Measurements from ENCODE around the gene PTPRU.

DNA sequence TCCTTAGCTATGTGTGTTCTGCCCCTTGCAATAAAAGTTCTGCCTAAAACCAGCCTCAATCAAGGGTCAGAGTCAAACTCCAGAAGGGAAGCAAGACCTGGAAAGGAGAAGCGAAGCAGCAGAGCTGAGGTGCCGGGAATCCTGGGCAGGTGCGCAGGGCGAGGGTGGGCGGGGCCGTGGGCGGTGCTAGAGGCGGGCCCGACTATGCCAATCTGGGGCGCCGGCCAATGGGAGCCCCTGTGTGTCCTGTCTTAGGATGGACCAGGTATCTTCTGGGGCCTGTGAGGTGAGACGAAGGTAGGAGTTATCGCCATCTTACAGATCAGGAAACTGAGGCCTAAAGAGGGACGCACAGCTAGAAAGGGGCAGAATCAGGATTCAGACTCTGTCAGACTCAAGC is 120.3 kb downstream of the PTPRU start:
- no peak for TF ChIP-seq RXRA (IDR thresholded peaks at IDR 0.05; ENCODE audit: borderline replicate concordance, low read depth)
- TF ChIP-seq, protein P1, sequence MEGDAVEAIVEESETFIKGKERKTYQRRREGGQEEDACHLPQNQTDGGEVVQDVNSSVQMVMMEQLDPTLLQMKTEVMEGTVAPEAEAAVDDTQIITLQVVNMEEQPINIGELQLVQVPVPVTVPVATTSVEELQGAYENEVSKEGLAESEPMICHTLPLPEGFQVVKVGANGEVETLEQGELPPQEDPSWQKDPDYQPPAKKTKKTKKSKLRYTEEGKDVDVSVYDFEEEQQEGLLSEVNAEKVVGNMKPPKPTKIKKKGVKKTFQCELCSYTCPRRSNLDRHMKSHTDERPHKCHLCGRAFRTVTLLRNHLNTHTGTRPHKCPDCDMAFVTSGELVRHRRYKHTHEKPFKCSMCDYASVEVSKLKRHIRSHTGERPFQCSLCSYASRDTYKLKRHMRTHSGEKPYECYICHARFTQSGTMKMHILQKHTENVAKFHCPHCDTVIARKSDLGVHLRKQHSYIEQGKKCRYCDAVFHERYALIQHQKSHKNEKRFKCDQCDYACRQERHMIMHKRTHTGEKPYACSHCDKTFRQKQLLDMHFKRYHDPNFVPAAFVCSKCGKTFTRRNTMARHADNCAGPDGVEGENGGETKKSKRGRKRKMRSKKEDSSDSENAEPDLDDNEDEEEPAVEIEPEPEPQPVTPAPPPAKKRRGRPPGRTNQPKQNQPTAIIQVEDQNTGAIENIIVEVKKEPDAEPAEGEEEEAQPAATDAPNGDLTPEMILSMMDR (IDR thresholded peaks at IDR 0.05): no peak
- no peak for TF ChIP-seq NRF1 (IDR thresholded peaks at IDR 0.05; ENCODE audit: low read depth, low read length)
- no peak for TF ChIP-seq POLR2AphosphoS5 (IDR thresholded peaks at IDR 0.05; ENCODE audit: low read depth, low read length)
- no peak for TF ChIP-seq EP300 (IDR thresholded peaks at IDR 0.05; ENCODE audit: borderline replicate concordance in 1 of 2, low read depth in 1 of 2, low read length in 1 of 2)
- TF ChIP-seq SIN3A (IDR thresholded peaks at IDR 0.05; ENCODE audit: borderline replicate concordance, low read depth, low read length): no peak

All from SK-N-SH (cell line).